HG02759 (cell line): ENCODE data around the gene CALCOCO1.
A peak's percentile ranks its signal among the peaks of the same experiment; 100 is the strongest.

Experiments used
- ATAC-seq: cut with Tn5 transposase; IDR thresholded peaks from one replicate; pipeline ENCODE4 v1.9.1; 2021; ENCODE audit warnings: mild to moderate bottlenecking, moderate library complexity; ENCODE audit not compliant: unreplicated experiment

The CALCOCO1 gene

DNA sequence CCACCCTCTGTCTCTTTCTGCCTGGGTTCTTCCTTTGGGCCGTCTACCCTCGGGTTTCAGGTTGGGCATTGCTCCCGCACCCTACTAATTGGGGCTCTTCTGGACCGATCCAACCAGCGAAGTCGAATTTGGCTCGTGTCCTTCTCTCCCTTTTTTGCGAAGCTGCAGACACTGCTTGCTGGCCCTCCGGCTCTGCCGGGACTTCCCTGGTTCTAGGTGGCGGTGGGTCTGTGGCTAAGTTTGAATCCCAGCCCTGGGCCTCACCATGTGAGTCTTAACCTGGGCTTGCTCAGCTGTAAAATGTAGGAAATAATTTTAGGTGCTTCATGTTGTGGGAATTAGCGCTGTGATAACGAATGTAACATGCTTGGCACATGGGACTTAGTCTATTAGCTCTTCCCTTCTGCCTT is 24.9 kb upstream of the CALCOCO1 start:
- ATAC-seq, result no peak

DNA sequence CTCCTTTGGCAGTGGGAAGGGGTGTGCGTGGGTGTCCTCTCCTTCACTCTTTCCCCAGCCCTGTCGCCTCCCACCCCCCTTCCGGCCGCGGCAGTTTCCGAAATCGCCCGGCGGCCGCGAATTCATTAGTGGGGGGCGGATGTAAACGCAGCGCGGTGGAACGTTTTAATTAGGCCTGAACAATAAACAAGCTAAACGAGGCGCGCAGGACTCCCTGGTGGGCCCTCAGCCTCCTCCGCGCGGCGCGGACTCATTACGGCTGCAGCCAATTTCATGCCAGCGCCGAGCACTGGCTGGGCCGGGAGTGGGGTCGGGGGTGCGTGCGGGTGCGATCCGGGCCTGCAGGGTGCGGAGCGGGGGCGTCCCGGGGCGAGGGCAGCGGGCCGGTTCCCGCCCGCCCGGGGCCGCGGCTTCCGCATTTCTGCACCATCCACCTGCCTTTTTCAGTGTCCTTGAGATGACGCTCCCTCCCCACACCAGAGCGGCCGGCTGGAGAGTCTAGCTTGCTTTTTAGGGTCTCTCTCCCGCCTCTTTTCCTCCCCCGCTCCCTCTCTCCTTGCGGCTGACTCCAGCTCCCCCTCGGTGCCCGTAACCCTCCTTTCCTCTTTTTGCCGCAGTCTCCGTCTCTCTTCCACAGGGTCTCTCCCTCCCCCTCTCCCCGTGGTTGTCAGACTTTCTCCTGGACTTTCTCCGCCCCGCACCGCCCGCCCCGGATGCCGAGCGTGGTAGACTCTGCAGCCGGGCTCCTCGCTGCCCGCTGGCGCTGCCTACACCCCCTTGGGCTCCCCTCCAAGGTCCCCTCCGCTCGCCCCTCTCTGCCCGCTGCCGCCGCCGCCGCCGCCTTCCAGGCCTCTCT is 24.3 kb upstream of the CALCOCO1 start, which contains the start of gene CISTR:
Gene CISTR, minus strand, starts transcription at position 644 of the 856 bp plus-strand sequence.
- peak; percentile 34 for ATAC-seq

- ATAC-seq, result peak; percentile 42
Observed at GRCh38 chr12:53750812-53751335, 23.6 kb upstream of the CALCOCO1 start.

GRCh38 chr12:53749986-53750811 is 22.9 kb upstream of the CALCOCO1 start:
- no peak for ATAC-seq

DNA sequence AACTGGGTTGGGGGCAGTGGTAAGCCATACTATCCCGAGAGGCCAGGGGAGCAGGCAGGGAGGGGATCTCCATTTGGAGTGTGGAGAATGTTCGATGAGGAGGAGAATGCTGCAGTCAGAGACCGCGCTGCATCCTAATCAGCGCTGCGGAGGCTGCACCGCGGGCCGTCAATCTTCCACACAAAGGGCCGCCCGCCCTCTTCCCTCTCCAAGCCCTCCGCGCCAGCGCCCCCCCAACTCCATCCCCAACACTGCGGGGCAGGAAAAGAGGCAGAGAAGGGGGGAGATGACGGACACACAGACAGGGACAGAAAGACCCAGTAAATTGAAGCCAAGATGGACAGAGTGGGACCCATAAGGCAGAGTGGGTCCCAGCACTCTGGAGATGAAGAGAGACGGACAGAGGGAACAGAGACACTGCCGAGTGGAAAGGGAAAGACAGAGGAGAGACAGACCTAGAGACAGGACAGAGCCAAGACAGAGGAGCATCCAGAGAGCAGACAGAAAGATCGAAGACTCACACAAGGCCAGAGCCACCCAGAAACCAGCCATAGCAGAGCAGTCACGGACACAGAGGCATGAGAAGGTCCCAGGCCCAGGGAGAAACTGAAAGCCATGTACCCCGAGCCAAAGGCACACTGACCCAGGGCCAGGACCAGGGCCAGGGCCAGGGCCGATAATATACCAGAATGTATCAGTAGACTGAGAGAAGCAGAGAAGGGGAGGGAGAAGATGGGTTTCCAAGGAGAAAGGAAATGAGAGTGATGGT is 21.0 kb upstream of the CALCOCO1 start:
- ATAC-seq, result no peak

GRCh38 chr12:53747095-53747494 is 19.8 kb upstream of the CALCOCO1 start:
- no peak for ATAC-seq

- no peak for ATAC-seq
Observed at GRCh38 chr12:53746592-53747092, 19.4 kb upstream of the CALCOCO1 start.

DNA sequence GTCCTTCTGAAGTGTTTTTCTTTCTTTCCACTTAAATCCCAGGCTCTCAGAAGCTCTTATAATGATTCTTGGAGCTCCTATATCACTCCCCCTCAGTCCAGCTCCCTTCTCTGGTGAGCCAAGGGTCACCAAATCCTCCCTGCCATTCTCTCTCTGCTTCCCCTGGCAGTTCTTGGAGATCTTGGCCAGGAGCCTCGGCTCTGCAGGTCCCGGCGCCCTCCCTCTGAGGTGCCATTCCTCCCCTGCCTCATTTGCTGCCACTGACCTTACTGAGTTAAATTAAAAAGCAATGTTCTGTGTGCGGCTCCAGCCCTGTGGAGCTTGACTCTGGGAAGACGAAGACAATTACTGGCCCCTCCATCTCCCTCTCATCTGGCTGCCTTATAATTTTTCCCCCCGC is 17.5 kb upstream of the CALCOCO1 start:
- no peak for ATAC-seq

DNA sequence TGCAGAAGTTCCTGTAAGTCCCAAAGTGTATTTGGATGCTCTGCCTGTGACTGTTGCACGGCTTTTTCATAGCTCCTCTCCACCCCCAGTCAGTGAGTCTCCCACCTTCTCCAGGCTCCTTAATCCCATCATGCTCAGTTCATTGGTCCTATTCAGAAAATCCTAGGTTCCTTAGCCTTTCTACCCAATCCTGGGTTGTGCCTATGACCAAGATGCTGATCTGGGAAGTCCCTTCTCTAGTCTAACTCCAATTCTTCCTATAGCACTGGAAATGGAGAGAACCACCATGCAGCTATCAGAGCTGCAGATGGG is 16.8 kb upstream of the CALCOCO1 start:
- no peak for ATAC-seq

GRCh38 chr12:53743266-53744129 is 16.2 kb upstream of the CALCOCO1 start:
- no peak for ATAC-seq

DNA sequence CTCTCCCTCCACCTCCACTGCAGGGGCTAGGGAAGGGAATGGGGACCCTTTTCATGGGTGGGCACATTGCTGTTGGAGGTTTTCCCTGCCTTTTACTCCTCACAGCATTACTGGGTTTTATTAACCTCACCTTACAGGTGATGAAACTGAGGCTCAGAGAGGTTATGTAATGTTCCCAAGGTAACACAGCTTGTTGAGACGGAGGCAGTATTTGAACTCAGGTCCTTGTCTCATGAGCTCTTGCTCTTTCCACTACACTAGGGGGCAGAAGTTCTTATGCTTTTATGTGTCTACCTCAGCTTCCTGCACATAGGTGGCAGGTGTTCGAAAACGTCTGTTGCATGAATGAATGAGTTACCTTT is 12.9 kb upstream of the CALCOCO1 start:
- no peak for ATAC-seq

DNA sequence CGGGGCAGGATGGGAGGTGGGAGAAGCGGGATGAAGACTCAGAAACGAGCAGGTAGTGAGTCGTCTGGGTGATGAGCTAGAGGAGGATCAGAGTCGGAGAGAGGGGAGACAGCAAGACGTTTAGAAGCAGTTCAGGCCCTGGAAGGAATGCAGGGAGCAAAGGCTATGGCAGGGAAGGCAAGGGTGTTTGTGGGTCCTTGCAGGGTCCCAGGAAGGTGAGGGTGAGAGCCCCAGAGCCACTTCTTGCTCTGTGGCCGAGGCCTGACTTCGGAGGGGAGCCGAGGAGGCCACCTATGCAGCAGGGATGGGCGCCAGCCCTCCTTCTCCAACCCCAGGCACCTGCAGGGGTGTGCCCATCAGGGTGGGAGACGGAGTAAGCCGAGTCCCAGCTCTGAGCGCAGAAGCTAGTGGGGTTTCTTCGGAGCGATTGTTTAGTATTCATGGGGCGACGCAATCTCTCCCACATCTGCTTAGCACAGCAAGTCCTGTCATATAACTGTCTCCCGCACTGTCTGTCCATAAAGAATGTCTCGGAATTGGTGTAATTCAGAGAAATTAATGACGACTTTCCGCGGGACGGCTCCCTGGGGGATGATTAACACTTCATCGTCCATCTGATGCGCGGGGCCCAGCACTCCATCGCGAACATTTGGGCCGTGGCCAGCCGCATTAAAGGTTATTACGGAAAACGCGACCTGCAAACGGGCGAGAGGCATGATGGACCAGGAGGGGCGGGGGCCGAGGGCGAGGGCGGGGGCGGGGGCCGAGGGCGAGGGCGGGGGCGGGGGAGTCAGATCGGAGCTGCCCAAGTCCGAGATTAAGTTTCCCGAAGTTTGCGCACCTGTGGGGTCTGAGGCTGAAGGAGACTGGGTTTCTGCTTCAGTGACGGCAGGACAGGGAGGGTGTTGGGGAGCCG is 12.2 kb upstream of the CALCOCO1 start:
- no peak for ATAC-seq

DNA sequence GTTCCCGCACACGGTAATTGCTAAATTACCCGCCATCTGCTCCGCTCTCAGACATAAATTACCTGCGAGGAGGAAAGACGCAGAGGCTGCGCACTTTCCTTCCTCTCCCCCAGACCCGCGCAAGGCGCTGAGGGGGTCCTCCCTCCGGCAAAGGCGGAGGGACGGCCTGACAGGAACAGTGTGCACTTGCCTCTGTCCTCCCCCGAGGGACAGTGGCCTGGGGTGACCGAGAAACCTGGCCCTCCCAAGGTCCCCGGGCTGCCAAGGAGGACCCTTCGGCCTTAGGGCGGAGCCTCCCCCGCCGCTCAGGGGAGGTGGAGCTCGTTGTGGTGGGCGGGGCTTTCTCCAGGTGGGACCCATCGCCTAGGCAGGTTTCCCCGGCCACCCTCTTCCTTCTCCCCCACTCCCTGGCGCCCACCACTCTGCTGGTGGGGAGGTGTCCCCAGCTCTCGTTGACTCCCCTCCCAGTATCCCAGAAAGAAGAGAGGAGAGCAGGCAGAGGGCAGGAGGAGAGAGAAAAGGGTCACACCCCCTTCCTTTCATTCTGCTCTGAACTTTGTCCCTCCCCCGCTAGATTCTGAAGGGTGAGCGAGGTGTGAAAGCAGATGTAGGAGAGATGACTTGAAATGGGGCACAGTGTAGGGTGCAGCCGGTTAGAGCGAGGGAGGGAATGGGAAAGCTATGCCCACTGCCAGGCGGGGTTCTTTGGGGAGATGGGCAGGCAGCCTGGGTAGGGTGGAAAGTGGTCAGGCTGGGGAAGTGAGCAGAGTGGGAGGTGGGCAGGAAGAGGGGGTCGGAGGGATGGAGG is 11.4 kb upstream of the CALCOCO1 start:
- ATAC-seq, result no peak

DNA sequence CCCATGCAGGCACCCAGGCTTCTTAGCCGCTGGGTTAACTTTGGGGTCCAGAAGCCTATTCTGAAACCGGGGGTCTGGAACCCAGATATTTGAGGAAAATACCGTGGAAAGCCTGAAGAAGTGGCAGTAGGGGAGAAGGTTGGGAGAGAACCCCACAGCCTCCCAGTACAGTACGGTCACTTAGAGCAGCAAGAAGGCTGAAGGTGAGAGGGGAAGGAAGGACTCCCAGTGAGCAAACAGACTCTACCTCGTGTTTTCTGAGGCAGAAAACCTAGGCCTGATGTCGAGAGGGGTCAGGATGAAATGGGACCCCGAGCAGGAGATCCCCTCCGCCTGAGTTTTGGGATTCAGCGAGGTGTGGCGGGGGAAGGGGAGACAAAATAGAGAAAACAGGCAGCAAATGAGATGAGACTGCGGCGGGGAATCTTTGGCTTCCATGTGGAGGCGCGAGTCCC is 10.7 kb upstream of the CALCOCO1 start:
- no peak for ATAC-seq

DNA sequence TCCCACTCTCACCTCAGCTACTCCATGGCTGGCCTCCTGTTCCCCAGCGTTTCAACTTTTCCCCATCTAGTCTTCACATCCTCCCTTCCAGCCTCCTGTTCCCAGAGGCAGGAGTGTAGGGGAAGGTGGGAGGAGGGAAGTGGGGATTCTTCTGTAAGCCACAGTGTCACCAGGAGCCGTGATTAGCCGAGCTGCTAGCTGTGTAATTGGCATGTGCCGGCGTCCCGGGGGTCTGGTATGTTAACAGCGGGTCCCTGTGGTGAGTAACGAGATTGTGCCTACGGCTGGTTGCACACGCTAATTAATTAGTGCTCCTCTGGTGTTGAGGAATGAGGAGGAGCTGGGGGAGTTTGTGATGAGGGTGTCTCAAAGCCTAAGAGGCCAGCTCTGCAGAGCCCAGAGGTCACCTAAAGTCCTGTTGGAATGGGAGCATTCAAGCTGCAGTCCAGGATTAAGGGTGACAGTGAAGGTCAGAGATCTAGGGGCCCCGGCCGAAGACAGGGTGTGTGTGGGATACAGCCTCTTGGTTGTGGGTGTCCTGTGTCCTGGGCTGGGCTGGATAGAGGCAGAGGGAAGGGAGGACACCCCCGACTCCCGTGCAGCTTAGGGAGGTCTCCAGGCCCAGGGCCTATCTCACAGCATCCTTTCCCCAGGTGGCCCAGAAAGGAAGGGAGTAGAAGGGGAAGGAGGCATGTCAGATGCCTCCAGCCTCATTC is 10.0 kb upstream of the CALCOCO1 start:
- ATAC-seq, result no peak

DNA sequence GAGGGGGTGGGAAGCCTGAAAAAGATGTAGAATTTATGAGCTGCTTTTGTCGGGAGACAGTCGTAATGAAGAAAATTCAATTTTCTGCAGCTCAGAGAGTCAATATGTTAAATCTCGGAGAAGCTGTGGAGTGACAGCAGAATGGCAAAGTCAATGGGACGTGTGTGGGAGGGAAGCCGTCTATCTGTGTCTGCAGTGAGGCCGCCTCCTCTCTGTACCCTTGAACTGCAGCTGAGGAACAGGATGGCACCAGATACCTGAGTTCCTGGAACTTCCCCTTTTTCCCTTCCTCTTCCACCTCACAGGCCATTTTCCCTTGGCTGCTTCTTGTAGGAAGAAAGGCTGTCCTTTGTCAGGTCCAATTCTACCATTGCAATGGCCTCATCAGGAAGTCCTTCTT is 9.3 kb upstream of the CALCOCO1 start:
- ATAC-seq, result no peak

GRCh38 chr12:53735556-53735955 is 8.3 kb upstream of the CALCOCO1 start:
- ATAC-seq, result no peak
